Activated effector memory CD4-positive, alpha-beta T cell treated with Interleukin-2 at 50 U/mL for 16 hours (primary cell): ENCODE data around the gene IL1RAP.
"Not testable (repeated sequence)": the region's sequence is repeated elsewhere in the genome, so short reads cannot be mapped to it uniquely, and the experiment has no call there.

Source experiments
- DNase-seq: peaks from one replicate; pipeline ENCODE4 v3.0.0-alpha.2; 2020

Gene IL1RAP

GRCh38 chr3:190512666-190513065, 1.2 kb upstream of the IL1RAP start:
- DNase-seq = no peak

- DNase-seq = peak; percentile 5
Observed at GRCh38 chr3:190514413-190515153, 698 bp downstream of the IL1RAP start.

- no peak for DNase-seq
Observed at GRCh38 chr3:190516416-190516815, 2.5 kb downstream of the IL1RAP start.

GRCh38 chr3:190517687-190518086, 3.8 kb downstream of the IL1RAP start:
- DNase-seq = no peak

GRCh38 chr3:190518531-190518930, 4.6 kb downstream of the IL1RAP start:
- not testable (repeated sequence) for DNase-seq

GRCh38 chr3:190519886-190520285, 6.0 kb downstream of the IL1RAP start:
- no peak for DNase-seq

GRCh38 chr3:190521998-190522397, 8.1 kb downstream of the IL1RAP start:
- DNase-seq = no peak

- DNase-seq = no peak
Observed at GRCh38 chr3:190522621-190523222, 8.8 kb downstream of the IL1RAP start.

GRCh38 chr3:190524942-190525341, 11.1 kb downstream of the IL1RAP start:
- DNase-seq = no peak

- no peak for DNase-seq
Observed at GRCh38 chr3:190525634-190526033, 11.7 kb downstream of the IL1RAP start.

GRCh38 chr3:190526787-190527762, 13.2 kb downstream of the IL1RAP start:
- no peak for DNase-seq

- DNase-seq = no peak
Observed at GRCh38 chr3:190528706-190529105, 14.8 kb downstream of the IL1RAP start.

- DNase-seq = no peak
Observed at GRCh38 chr3:190531406-190531805, 17.5 kb downstream of the IL1RAP start.

GRCh38 chr3:190532731-190533203, 18.9 kb downstream of the IL1RAP start:
- no peak for DNase-seq

- no peak for DNase-seq
Observed at GRCh38 chr3:190533511-190534281, 19.8 kb downstream of the IL1RAP start.

GRCh38 chr3:190534386-190534785, 20.5 kb downstream of the IL1RAP start:
- DNase-seq = no peak

GRCh38 chr3:190534986-190535385, 21.1 kb downstream of the IL1RAP start:
- no peak for DNase-seq

- no peak for DNase-seq
Observed at GRCh38 chr3:190537146-190537545, 23.3 kb downstream of the IL1RAP start.

GRCh38 chr3:190538288-190538687, 24.4 kb downstream of the IL1RAP start:
- DNase-seq = no peak

GRCh38 chr3:190539526-190539925, 25.6 kb downstream of the IL1RAP start:
- DNase-seq = no peak

- DNase-seq = no peak
Observed at GRCh38 chr3:190541008-190541407, 27.1 kb downstream of the IL1RAP start.

- no peak for DNase-seq
Observed at GRCh38 chr3:190541560-190541959, 27.7 kb downstream of the IL1RAP start.

GRCh38 chr3:190542846-190543245, 29.0 kb downstream of the IL1RAP start:
- DNase-seq = no peak
